Measurements from ENCODE around the gene AUTS2. TPM values are rescaled to one million over a fixed set of nuclear protein-coding genes. Genes with fewer than 3 reads are reported as not detected.

Gene AUTS2
- total RNA-seq, 5 donors from 2014 or later (not counting 1 experiment from before 2014, with no cell fraction given) = 10.6 to 66.2 (median 37.6) TPM

- no peak overlapping the region for H3K27ac ChIP-seq (ENCODE audit: low read length)
These were observed 124.6 kb downstream of the AUTS2 start for GRCh38 chr7:69722843-69723242.

GRCh38 chr7:69723663-69724062 is 125.4 kb downstream of the AUTS2 start:
- DNase-seq (no peak), ATAC-seq (replicated peaks in 1 of 4) (no peak)
- ChIA-PET POLR2A (no interaction called here), CTCF (no interaction called here)
- Mint-ChIP-seq H3K4me3 (no peak overlapping the region), H3K27me3 (peaks cover 0 to 9% of the 10 kb centered on the region in 2 donors), H3K36me3 (no peaks in the 10 kb centered on the region), H3K4me1 (no peaks in the 10 kb centered on the region), H3K27ac (no peak overlapping the region), H3K9me3 (peaks cover 0 to 3% (median 0%) of the 10 kb centered on the region in 3 donors)
- Histone ChIP-seq H3K27ac (ENCODE audit: low read length) (no peak overlapping the region), H3K27me3 (replicated peaks in 1 of 2; ENCODE audit: control insufficient read depth in 2 of 2, extremely low read depth in 1 of 2, insufficient read depth in 2 of 2, low read length in 1 of 2) (no peaks in the 10 kb centered on the region), H3K4me1 (ENCODE audit: control insufficient read depth in 1 of 2, extremely low read depth in 1 of 2, insufficient read depth in 2 of 2, low read length in 2 of 2) (no peaks in the 10 kb centered on the region), H3K9me3 (no peaks in the 10 kb centered on the region), H3K36me3 (ENCODE audit: control insufficient read depth in 2 of 2, extremely low read depth in 1 of 2, insufficient read depth in 1 of 2, low read length in 1 of 2) (no peaks in the 10 kb centered on the region), H3K4me3 (ENCODE audit: control insufficient read depth in 1 of 2, extremely low read depth in 1 of 2, low read length in 1 of 2) (no peak overlapping the region)
- no CpG with 5 or more reads among the region's 1 CpG for WGBS (ENCODE audit: insufficient coverage)

More at GRCh38 chr7:69722843-69723242, 124.6 kb downstream of the AUTS2 start:
- Mint-ChIP-seq H3K36me3 (no peaks in the 10 kb centered on the region), H3K27ac (no peak overlapping the region), H3K4me3 (no peak overlapping the region), H3K4me1 (no peaks in the 10 kb centered on the region), H3K27me3 (peaks cover 0 to 8% of the 10 kb centered on the region in 2 donors), H3K9me3 (peaks cover 0 to 3% (median 0%) of the 10 kb centered on the region in 3 donors)
- H3K36me3 ChIP-seq (ENCODE audit: control insufficient read depth in 2 of 2, extremely low read depth in 1 of 2, insufficient read depth in 1 of 2, low read length in 1 of 2) = no peaks in the 10 kb centered on the region
- ChIA-PET CTCF (interaction anchor here in 1 of 2 donors (0.6 kb wide), 1 partner anchor 43 kb away, joined by 3 read pairs; no protein-coding TSS in a partner anchor), POLR2A (no interaction called here)
- no peaks in the 10 kb centered on the region for H3K27me3 ChIP-seq (replicated peaks in 1 of 2; ENCODE audit: control insufficient read depth in 2 of 2, extremely low read depth in 1 of 2, insufficient read depth in 2 of 2, low read length in 1 of 2)
- no peak overlapping the region for H3K4me3 ChIP-seq (ENCODE audit: control insufficient read depth in 1 of 2, extremely low read depth in 1 of 2, low read length in 1 of 2)
- H3K4me1 ChIP-seq (ENCODE audit: control insufficient read depth in 1 of 2, extremely low read depth in 1 of 2, insufficient read depth in 2 of 2, low read length in 2 of 2) = no peaks in the 10 kb centered on the region
- WGBS (ENCODE audit: insufficient coverage) = 100% methylated on average over 2 of the region's 4 CpGs
- DNase-seq (no peak), ATAC-seq (replicated peaks in 1 of 4) (no peak)
- H3K9me3 ChIP-seq = no peaks in the 10 kb centered on the region

- H3K4me3 Mint-ChIP-seq = no peak overlapping the region
- Histone ChIP-seq H3K36me3 (ENCODE audit: control insufficient read depth in 2 of 2, extremely low read depth in 1 of 2, insufficient read depth in 1 of 2, low read length in 1 of 2) (no peaks in the 10 kb centered on the region), H3K9me3 (no peaks in the 10 kb centered on the region), H3K27me3 (replicated peaks in 1 of 2; ENCODE audit: control insufficient read depth in 2 of 2, extremely low read depth in 1 of 2, insufficient read depth in 2 of 2, low read length in 1 of 2) (no peaks in the 10 kb centered on the region), H3K4me3 (ENCODE audit: control insufficient read depth in 1 of 2, extremely low read depth in 1 of 2, low read length in 1 of 2) (no peak overlapping the region), H3K4me1 (ENCODE audit: control insufficient read depth in 1 of 2, extremely low read depth in 1 of 2, insufficient read depth in 2 of 2, low read length in 2 of 2) (no peaks in the 10 kb centered on the region), H3K27ac (ENCODE audit: low read length) (no peak overlapping the region)
- no CpG with 5 or more reads among the region's 3 CpGs for WGBS (ENCODE audit: insufficient coverage)
- peaks cover 0 to 13% of the 10 kb centered on the region in 2 donors for H3K27me3 Mint-ChIP-seq
- peaks cover 0 to 3% (median 0%) of the 10 kb centered on the region in 3 donors for H3K9me3 Mint-ChIP-seq
- ATAC-seq (replicated peaks in 1 of 4) (no peak), DNase-seq (no peak)
- no peaks in the 10 kb centered on the region for H3K4me1 Mint-ChIP-seq
- no peaks in the 10 kb centered on the region for H3K36me3 Mint-ChIP-seq
- POLR2A ChIA-PET = interaction anchor here in 1 of 2 donors (0.6 kb wide), 1 partner anchor 22 kb away, joined by 6 read pairs; no protein-coding TSS in a partner anchor
- H3K27ac Mint-ChIP-seq = no peak overlapping the region
- CTCF ChIA-PET = interaction anchor here in 1 of 2 donors (0.7 kb wide), 1 partner anchor 1189 kb away, joined by 6 read pairs; no protein-coding TSS in a partner anchor
These were observed 130.0 kb downstream of the AUTS2 start for GRCh38 chr7:69728304-69728703.

- peaks cover 0 to 13% of the 10 kb centered on the region in 2 donors for H3K27me3 Mint-ChIP-seq
- Histone ChIP-seq H3K36me3 (ENCODE audit: control insufficient read depth in 2 of 2, extremely low read depth in 1 of 2, insufficient read depth in 1 of 2, low read length in 1 of 2) (no peaks in the 10 kb centered on the region), H3K4me1 (ENCODE audit: control insufficient read depth in 1 of 2, extremely low read depth in 1 of 2, insufficient read depth in 2 of 2, low read length in 2 of 2) (no peaks in the 10 kb centered on the region), H3K9me3 (no peaks in the 10 kb centered on the region), H3K27ac (ENCODE audit: low read length) (no peak overlapping the region), H3K4me3 (ENCODE audit: control insufficient read depth in 1 of 2, extremely low read depth in 1 of 2, low read length in 1 of 2) (no peak overlapping the region), H3K27me3 (replicated peaks in 1 of 2; ENCODE audit: control insufficient read depth in 2 of 2, extremely low read depth in 1 of 2, insufficient read depth in 2 of 2, low read length in 1 of 2) (no peaks in the 10 kb centered on the region)
- no peak for ATAC-seq (replicated peaks in 1 of 4)
- ChIA-PET POLR2A (no interaction called here), CTCF (no interaction called here)
- H3K36me3 Mint-ChIP-seq = no peaks in the 10 kb centered on the region
- WGBS (ENCODE audit: insufficient coverage) = no CpG with 5 or more reads among the region's 2 CpGs
- no peak for DNase-seq
- no peaks in the 10 kb centered on the region for H3K4me1 Mint-ChIP-seq
- no peaks in the 10 kb centered on the region for H3K9me3 Mint-ChIP-seq
- no peak overlapping the region for H3K27ac Mint-ChIP-seq
- H3K4me3 Mint-ChIP-seq = no peak overlapping the region
These were observed 133.9 kb downstream of the AUTS2 start for GRCh38 chr7:69732203-69732602.

- H3K9me3 Mint-ChIP-seq = no peaks in the 10 kb centered on the region
- Histone ChIP-seq H3K36me3 (ENCODE audit: control insufficient read depth in 2 of 2, extremely low read depth in 1 of 2, insufficient read depth in 1 of 2, low read length in 1 of 2) (no peaks in the 10 kb centered on the region), H3K27ac (ENCODE audit: low read length) (no peak overlapping the region), H3K4me3 (ENCODE audit: control insufficient read depth in 1 of 2, extremely low read depth in 1 of 2, low read length in 1 of 2) (no peak overlapping the region), H3K4me1 (ENCODE audit: control insufficient read depth in 1 of 2, extremely low read depth in 1 of 2, insufficient read depth in 2 of 2, low read length in 2 of 2) (no peaks in the 10 kb centered on the region), H3K9me3 (no peaks in the 10 kb centered on the region), H3K27me3 (replicated peaks in 1 of 2; ENCODE audit: control insufficient read depth in 2 of 2, extremely low read depth in 1 of 2, insufficient read depth in 2 of 2, low read length in 1 of 2) (no peaks in the 10 kb centered on the region)
- H3K4me3 Mint-ChIP-seq = no peak overlapping the region
- CTCF ChIA-PET = no interaction called here
- ATAC-seq (replicated peaks in 1 of 4) = no peak
- H3K4me1 Mint-ChIP-seq = peaks cover 0 to 6% (median 0%) of the 10 kb centered on the region in 3 donors
- peaks cover 0 to 8% of the 10 kb centered on the region in 2 donors for H3K27me3 Mint-ChIP-seq
- no peaks in the 10 kb centered on the region for H3K36me3 Mint-ChIP-seq
- 89% methylated on average over 2 of the region's 2 CpGs for WGBS (ENCODE audit: insufficient coverage)
- H3K27ac Mint-ChIP-seq = no peak overlapping the region
- no peak for DNase-seq
- POLR2A ChIA-PET = no interaction called here
These were observed 137.3 kb downstream of the AUTS2 start for GRCh38 chr7:69735582-69735981.

GRCh38 chr7:69736126-69736810 is 138.0 kb downstream of the AUTS2 start:
- CTCF ChIA-PET = no interaction called here
- peaks cover 0 to 6% (median 0%) of the 10 kb centered on the region in 3 donors for H3K4me1 Mint-ChIP-seq
- H3K36me3 Mint-ChIP-seq = no peaks in the 10 kb centered on the region
- Histone ChIP-seq H3K27me3 (replicated peaks in 1 of 2; ENCODE audit: control insufficient read depth in 2 of 2, extremely low read depth in 1 of 2, insufficient read depth in 2 of 2, low read length in 1 of 2) (no peaks in the 10 kb centered on the region), H3K27ac (ENCODE audit: low read length) (no peak overlapping the region), H3K9me3 (no peaks in the 10 kb centered on the region), H3K4me1 (ENCODE audit: control insufficient read depth in 1 of 2, extremely low read depth in 1 of 2, insufficient read depth in 2 of 2, low read length in 2 of 2) (no peaks in the 10 kb centered on the region), H3K4me3 (ENCODE audit: control insufficient read depth in 1 of 2, extremely low read depth in 1 of 2, low read length in 1 of 2) (no peak overlapping the region), H3K36me3 (ENCODE audit: control insufficient read depth in 2 of 2, extremely low read depth in 1 of 2, insufficient read depth in 1 of 2, low read length in 1 of 2) (no peaks in the 10 kb centered on the region)
- DNase-seq = no peak
- H3K27ac Mint-ChIP-seq = no peak overlapping the region
- WGBS (ENCODE audit: insufficient coverage) = no CpG with 5 or more reads among the region's 3 CpGs
- H3K9me3 Mint-ChIP-seq = no peaks in the 10 kb centered on the region
- POLR2A ChIA-PET = interaction anchor here in 1 of 2 donors (0.6 kb wide), 1 partner anchor 20 kb away, joined by 3 read pairs; no protein-coding TSS in a partner anchor
- no peak for ATAC-seq (replicated peaks in 1 of 4)
- peaks cover 0 to 8% of the 10 kb centered on the region in 2 donors for H3K27me3 Mint-ChIP-seq
- H3K4me3 Mint-ChIP-seq = no peak overlapping the region

Measured in T-cell (primary cell).